Activated CD8-positive, alpha-beta memory T cell treated with anti-CD3 and anti-CD28 coated beads, Interleukin-2, amount 50 U/mL, for 1 hour (primary cell): ENCODE measurements around the gene FAM149A.

Experiments
- DNase-seq: peaks from one replicate; pipeline ENCODE4 v3.0.0-alpha.2; 2020; ENCODE audit errors: extremely low read depth

Gene FAM149A

DNA sequence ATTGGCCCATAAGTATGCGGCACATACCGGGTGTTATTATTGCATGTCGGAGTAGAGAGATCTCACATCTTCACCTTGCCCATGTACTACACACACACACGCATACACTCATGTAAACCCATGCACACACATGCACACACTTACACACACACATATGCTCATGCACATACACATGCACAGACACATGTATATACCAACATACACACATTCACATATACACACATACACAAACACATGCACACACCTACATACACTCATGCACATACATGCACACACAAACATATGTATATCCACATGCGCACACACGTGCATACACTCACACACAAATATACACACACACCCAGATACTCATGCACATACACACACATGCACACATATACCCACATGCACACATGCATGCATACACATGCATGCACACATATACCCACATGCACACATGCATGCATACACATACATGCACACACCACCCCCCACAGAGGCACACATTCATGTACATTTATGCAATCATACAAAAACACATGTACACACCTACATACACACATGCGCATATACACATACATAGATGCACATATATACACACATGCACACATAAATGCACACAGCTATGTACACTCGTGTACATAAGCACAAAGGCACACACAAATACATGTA is 98.1 kb downstream of the FAM149A start:
- no peak for DNase-seq

DNA sequence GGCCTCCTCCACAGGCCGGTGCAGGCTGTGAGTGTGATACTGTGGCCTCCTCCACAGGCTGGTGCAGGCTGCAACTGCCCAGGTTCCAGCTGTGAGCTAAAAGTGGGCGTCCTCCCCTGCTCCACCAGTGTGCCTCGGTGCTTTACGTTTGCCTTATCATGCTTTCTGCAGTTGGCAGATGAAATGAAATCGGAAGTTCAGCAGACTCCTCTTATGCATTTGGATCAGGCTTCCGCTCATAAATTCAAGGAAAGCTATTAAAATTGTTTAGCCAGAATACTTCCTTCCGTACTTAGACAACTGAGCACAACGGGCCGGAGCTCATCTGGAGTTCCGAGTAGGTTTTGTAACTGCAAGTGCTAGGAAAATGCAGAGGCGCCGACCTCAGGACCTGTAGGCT is 98.9 kb downstream of the FAM149A start:
- DNase-seq = no peak

DNA sequence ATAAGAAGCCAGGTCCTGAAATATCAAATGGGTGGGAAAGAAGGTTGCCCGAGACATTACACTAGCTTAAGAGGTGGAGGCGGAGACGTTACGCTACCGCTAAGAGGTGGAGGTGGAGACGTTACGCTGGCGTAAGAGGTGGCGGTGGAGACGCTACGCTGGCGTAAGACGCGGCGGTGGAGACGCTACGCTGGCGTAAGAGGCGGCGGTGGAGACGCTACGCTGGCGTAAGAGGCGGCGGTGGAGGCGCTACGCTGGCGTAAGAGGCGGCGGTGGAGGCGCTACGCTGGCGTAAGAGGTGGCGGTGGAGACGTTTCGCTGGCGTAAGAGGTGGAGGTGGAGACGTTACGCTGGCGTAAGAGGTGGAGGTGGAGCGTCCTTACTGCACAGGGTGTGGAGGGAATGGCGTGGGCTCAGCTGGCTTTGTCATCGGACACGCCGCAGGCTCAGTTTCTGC is 99.6 kb downstream of the FAM149A start:
- DNase-seq = no peak

DNA sequence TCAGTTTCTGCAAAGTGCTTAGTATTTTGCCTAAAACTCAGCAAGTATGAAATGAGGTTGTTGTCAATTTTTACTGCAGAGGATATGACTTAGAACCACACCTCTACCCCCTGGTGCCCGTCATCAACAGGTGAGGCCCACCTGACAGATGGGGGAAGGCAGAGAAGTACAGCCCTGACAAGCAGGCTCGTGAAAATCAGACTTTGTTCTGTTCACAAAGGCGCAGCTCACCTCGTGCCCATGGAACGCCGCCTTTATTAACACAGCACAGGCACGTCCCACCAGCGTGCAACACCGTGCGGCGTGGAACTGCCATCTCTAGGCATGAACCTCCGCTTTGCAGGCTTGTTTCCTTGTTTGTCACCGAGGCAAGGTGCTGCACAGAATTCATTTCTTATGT is 100.2 kb downstream of the FAM149A start:
- no peak for DNase-seq

DNA sequence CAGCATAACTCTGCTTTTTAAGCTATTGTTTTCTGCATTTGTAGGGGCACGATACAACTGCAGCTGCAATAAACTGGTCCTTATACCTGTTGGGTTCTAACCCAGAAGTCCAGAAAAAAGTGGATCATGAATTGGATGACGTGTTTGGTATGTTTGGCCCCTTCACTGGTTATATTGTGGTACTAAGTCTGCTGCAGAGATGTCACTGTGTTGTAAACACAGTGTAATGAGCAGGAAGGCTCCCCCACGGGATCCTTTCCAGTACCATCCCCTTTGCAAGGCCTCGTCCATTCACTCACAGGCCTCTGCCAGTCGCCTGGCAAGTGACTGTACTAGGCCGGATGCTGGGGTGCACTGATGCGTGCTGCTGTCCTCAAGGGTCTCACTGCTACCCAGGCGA is 100.7 kb downstream of the FAM149A start:
- DNase-seq = no peak

DNA sequence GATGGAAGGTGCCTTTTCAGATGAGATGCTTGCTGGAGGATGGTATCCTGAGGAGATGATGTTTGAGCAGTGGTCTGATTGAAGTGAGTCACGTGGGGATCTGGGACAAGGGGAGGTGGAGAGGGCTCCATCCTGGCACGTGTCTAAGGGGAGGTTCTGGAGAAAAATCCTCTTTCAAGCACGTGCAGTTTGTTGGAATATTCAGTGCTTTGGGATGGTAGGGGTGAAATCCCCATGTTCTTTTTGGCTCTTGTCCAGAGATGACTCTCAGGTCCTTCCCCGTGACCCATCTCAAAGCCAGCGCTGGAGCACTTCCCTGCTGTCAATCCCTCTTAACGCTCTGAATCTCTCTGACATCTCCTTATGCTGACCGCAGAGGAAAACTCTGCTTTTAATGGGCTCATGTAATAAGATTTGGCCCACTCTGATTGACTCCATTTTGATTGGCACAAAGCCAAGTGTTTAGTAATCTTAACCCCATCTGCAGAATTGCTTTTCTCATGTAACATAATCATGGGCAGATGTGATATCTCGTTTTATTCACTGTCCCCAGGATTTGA is 112.0 kb downstream of the FAM149A start:
- no peak for DNase-seq

DNA sequence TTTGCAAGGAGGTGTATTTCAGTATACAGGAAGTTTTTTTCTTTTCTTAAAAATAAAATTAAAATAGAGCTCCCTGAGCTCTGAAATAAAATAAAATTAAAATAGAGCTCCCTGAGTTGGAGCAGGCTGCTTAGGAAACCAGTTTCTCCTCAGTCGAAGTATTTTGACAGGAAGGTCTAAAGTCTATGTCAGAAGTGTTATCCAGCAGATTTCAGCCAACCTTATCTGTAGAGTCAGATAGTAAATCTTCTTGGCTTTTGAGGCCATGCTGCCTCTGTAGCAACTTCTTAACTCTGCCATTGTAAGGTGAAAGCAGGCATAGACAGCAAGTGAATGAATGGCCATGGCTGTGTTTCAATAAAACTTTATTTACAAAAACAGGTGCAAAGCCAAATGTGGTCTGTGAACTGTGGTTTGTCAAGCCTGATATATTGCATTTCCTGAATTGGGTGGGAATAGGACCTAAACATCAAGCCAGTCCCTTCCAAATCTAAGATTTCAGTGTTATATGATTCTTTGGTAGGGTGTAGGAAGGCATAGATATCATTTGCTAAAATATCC is 113.3 kb downstream of the FAM149A start:
- no peak for DNase-seq

DNA sequence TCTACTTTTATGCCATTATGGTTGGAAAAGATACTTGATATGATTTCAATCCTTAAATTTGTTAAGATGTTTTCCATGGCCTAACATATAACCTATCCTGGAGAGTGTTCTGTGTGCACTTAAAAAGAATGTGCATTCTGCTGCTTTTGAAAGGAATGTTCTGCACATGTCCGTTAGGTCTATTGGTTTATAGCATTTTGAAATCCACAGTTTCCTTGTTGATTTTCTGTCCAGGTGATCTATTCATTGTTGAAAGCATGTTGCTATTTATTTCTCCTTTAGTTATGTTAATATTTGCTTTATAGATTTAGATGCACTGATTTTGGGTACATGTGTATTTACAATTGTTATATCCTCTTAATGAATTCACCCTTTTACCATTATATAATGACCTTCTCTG is 117.1 kb downstream of the FAM149A start:
- no peak for DNase-seq
